Mesothelial cell of epicardium (in vitro differentiated cells): ENCODE measurements around the gene CLVS2. TPM values are rescaled to one million over a fixed set of nuclear protein-coding genes. Genes with fewer than 3 reads are reported as not detected.

Experiments used
- DNase-seq, 2 experiments: peaks; one replicate each; pipeline ENCODE4 v3.0.0; 2021; ENCODE audit warnings: low spot score in 2 of 2; ENCODE audit not compliant: unreplicated experiment in 2 of 2
- H3K27ac Mint-ChIP-seq: 2 replicates; pipeline ENCODE4 v1.8.0; 2021; ENCODE audit warnings: mixed read lengths
- H3K27me3 Mint-ChIP-seq: 2 replicates; pipeline ENCODE4 v1.8.0; 2021; ENCODE audit warnings: low read depth, mixed read lengths
- H3K36me3 Mint-ChIP-seq: 2 replicates; pipeline ENCODE4 v1.8.0; 2021; ENCODE audit warnings: mixed read lengths
- H3K4me1 Mint-ChIP-seq: 2 replicates; pipeline ENCODE4 v1.8.0; 2021; ENCODE audit warnings: mixed read lengths
- H3K4me3 Mint-ChIP-seq: 2 replicates; pipeline ENCODE4 v1.8.0; 2021; ENCODE audit warnings: mild to moderate bottlenecking, moderate library complexity, mixed read lengths
- H3K9me3 Mint-ChIP-seq: 2 replicates; pipeline ENCODE4 v1.8.0; 2021; ENCODE audit warnings: mixed read lengths
- total RNA-seq: library from RNA; stranded (reverse); gene quantifications from 3 replicates; pipeline ENCODE4 v1.2.1, GENCODE V29; 2021
- TF ChIP-seq, protein P1 (sequence below): fragments of 200-600 bp; sonication (generic); IDR thresholded peaks from one replicate; pipeline ENCODE4 v1.5.0; 2021; ENCODE audit warnings: antibody characterized with exemption; ENCODE audit not compliant: unreplicated experiment

CLVS2 gene
- total RNA-seq, 1 donor from 2014 or later, result 0.11 TPM

GRCh38 chr6:122997541-122998150 is 1.6 kb downstream of the CLVS2 start:
- Mint-ChIP-seq H3K27me3 (peaks cover 86% of the 10 kb centered on the region), H3K4me3 (no peak overlapping the region), H3K4me1 (peaks cover 13% of the 10 kb centered on the region), H3K27ac (no peak overlapping the region), H3K9me3 (no peaks in the 10 kb centered on the region), H3K36me3 (no peaks in the 10 kb centered on the region)
- no peak for DNase-seq
- TF ChIP-seq, protein P1, sequence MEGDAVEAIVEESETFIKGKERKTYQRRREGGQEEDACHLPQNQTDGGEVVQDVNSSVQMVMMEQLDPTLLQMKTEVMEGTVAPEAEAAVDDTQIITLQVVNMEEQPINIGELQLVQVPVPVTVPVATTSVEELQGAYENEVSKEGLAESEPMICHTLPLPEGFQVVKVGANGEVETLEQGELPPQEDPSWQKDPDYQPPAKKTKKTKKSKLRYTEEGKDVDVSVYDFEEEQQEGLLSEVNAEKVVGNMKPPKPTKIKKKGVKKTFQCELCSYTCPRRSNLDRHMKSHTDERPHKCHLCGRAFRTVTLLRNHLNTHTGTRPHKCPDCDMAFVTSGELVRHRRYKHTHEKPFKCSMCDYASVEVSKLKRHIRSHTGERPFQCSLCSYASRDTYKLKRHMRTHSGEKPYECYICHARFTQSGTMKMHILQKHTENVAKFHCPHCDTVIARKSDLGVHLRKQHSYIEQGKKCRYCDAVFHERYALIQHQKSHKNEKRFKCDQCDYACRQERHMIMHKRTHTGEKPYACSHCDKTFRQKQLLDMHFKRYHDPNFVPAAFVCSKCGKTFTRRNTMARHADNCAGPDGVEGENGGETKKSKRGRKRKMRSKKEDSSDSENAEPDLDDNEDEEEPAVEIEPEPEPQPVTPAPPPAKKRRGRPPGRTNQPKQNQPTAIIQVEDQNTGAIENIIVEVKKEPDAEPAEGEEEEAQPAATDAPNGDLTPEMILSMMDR, result no peak

DNA sequence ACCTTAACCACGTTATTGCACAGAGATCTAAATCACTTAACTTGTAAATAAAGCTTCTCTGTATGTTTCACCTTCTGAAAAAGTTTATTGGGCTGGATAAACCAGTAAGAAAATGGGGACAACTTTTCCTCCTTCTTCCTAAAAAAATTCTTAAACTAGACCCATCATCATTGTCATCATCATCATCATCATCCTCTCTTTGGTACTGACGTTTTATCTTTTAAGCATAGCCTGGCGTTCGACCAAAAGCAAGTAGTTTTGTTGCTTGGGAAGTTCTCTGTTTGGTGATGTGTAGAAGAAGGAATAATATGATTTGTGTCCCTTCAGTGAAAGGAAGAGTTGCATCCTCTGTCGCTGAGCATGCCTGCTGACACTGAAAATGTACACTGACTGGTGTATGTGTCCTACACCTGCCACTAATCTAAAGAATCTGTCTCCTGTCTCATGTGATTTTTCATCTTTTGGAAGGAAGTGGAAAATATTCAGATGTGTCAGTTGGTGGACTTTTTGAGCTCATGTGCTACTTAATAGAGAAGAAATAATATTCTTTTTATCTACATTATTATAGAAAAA is 2.5 kb downstream of the CLVS2 start:
- no peaks in the 10 kb centered on the region for H3K9me3 Mint-ChIP-seq
- peaks cover 13% of the 10 kb centered on the region for H3K4me1 Mint-ChIP-seq
- H3K27ac Mint-ChIP-seq, result no peak overlapping the region
- TF ChIP-seq, protein P1, result no peak
- no peak overlapping the region for H3K4me3 Mint-ChIP-seq
- no peak for DNase-seq
- H3K27me3 Mint-ChIP-seq, result peaks cover 85% of the 10 kb centered on the region
- H3K36me3 Mint-ChIP-seq, result no peaks in the 10 kb centered on the region

GRCh38 chr6:123000244-123000770 is 4.3 kb downstream of the CLVS2 start:
- H3K27me3 Mint-ChIP-seq, result peaks cover 81% of the 10 kb centered on the region
- no peak overlapping the region for H3K4me3 Mint-ChIP-seq
- H3K9me3 Mint-ChIP-seq, result no peaks in the 10 kb centered on the region
- H3K36me3 Mint-ChIP-seq, result no peaks in the 10 kb centered on the region
- DNase-seq, result no peak
- peaks cover 13% of the 10 kb centered on the region for H3K4me1 Mint-ChIP-seq
- no peak overlapping the region for H3K27ac Mint-ChIP-seq
- TF ChIP-seq, protein P1, result no peak

DNA sequence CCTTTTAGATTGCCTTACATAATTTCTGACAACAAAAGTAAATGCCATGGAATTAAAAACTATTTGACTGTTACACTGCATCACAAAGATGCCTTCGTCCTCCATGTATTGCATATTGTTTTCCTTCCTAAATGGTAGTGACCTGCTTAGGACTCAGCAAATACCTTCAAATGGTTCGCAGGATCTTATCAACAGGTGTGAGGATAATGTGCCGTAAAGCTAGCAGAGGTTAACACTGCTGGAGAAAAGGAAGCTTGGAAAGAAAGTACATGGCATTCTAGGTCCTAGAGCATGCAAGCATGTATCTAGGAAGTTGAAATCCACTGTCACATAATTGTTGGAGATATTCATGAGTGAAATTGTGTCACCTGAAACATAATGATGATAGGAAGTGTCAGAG is 5.5 kb downstream of the CLVS2 start:
- Mint-ChIP-seq H3K36me3 (no peaks in the 10 kb centered on the region), H3K27ac (no peak overlapping the region), H3K27me3 (peaks cover 82% of the 10 kb centered on the region), H3K9me3 (no peaks in the 10 kb centered on the region), H3K4me3 (no peak overlapping the region), H3K4me1 (peaks cover 5% of the 10 kb centered on the region)
- TF ChIP-seq, protein P1, result no peak
- no peak for DNase-seq

- H3K4me3 Mint-ChIP-seq, result no peak overlapping the region
Observed at GRCh38 chr6:123007885-123008284, 11.8 kb downstream of the CLVS2 start.

More at GRCh38 chr6:123007885-123008284, 11.8 kb downstream of the CLVS2 start:
- no peaks in the 10 kb centered on the region for H3K36me3 Mint-ChIP-seq
- no peaks in the 10 kb centered on the region for H3K4me1 Mint-ChIP-seq
- DNase-seq, result no peak
- peaks cover 65% of the 10 kb centered on the region for H3K27me3 Mint-ChIP-seq
- no peaks in the 10 kb centered on the region for H3K9me3 Mint-ChIP-seq
- no peak overlapping the region for H3K27ac Mint-ChIP-seq
- TF ChIP-seq, protein P1, result no peak
